Activated naive CD8-positive, alpha-beta T cell treated with anti-CD3 and anti-CD28 coated beads, Interleukin-2, amount 50 U/mL, for 16 hours (primary cell): ENCODE data around the gene RUSF1.

ENCODE experiments used
- DNase-seq: peaks from one replicate; pipeline ENCODE4 v3.0.0-alpha.2; 2020; ENCODE audit warnings: low read depth, low spot score

RUSF1 gene

DNA sequence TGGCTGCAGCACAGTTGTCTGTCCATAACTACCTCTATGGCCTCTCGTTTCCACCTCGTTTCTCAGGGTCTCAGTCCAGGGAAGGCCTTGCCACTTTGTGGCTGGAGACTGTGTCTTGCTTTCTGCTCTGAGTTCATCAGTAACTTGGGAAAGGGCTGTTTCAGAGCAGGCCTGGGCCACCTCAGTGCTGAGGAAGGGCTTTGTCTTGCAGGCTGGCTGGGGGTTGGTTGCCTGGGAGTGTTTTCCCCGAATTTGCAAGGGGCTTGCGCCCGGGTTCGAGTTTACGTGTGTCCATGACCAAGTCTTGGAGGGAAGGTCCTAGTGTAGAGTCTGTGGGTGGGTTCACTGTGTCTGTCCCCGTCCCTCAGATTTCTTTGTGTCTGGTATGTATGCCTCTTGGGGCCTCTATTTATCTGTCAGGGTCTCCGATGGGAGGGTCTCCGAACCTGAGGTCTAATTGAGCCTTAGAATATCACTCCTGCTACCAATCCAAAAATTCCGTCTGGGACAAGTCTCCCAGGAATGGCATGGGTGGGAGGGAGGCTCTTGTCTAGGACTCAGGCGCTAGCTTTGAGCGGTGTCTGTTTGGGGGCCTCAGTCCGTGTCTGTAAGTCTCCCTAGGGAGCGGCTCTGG lies 36.8 kb downstream of the RUSF1 start:
- no peak for DNase-seq

GRCh38 chr16:31470615-31471014 lies 37.6 kb downstream of the RUSF1 start:
- no peak for DNase-seq

DNA sequence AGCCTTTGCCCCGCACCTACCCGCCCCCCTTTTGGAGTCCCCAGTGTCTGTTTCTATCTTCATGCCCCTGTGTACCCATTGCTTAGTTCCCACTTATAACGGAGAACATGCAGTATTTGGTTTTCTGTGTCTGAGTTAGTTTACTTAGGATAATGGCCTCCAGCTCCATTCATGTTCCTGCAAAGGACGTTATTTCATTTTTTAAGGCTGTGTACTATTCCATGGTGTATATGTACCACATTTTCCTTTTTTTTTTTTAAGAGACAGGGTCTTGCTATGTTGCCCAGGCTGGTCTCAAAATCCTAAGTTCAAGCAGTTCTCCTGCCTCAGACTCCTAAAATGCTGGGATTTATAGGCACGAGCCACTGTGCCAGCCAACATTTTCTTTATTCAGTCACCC lies 40.3 kb downstream of the RUSF1 start:
- no peak for DNase-seq

DNA sequence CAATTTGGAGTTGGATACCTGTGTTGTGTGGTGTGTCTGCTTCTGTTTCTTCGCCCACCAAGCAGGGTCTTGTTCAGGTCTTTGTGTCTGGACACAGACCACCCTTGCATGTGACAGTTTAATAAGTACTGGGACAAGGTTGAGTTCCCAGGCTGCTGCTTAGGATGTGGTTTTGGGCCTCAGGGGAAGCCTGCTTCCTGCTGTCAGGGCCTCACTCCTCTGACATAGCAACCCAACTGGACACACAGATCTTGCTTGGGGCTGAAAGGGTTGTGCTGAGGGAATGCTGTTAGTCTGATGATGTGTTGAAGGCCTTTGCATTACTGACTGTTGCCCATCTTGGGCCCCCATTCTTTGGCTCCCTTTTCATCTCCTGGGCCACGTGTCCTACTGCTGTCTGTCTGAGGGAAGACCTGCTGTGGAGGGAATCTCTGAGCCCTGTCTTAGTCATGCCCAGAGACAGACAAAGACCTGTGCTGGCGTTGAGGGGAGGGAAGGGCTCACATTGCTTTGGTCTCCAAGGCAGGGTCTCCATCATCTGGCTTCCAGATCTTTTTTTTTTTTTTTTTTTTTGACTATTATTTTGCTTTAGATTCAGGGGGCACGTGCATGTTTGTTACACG lies 40.9 kb downstream of the RUSF1 start:
- DNase-seq = no peak

DNA sequence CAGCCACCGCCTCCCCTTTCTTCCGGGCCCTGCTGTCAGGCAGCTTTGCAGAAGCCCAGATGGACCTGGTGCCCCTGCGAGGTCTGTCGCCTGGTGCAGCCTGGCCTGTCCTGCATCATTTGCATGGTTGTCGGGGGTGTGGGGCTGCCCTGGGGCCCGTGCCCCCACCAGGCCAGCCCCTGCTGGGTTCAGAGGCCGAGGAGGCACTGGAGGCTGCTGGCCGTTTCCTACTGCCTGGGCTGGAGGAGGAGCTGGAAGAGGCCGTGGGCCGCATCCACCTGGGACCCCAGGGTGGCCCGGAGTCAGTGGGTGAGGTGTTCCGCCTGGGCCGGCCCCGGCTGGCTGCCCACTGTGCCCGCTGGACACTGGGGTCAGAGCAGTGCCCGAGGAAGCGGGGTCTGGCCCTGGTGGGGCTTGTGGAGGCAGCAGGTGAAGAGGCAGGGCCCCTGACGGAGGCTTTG lies 41.8 kb downstream of the RUSF1 start:
- no peak for DNase-seq

DNA sequence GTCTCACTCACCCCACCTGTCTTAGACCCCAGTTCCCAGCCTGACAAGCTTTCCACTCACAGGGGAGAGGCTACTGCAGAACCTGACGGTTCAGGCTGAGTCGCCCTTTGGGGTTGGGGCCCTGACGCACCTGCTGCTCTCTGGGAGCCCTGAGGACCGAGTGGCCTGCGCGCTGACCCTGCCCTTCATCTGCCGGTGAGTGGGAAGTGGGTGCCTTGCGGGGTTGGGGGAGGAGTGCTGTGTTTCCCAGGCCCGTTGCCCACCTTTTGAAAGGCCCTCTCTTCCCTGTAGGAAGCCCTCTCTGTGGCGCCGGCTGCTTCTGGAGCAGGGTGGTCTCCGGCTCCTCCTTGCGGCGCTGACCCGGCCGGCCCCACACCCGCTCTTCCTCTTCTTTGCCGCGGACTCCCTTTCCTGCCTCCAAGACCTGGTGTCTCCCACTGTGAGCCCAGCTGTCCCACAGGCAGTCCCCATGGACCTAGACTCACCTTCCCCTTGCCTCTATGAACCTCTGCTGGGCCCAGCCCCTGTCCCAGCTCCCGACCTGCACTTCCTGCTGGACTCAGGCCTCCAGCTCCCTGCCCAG lies 42.3 kb downstream of the RUSF1 start:
- no peak for DNase-seq

GRCh38 chr16:31464781-31465260 lies 43.4 kb downstream of the RUSF1 start:
- DNase-seq = no peak

GRCh38 chr16:31464348-31464769 lies 43.8 kb downstream of the RUSF1 start:
- DNase-seq = no peak

- no peak for DNase-seq
These were observed 46.0 kb downstream of the RUSF1 start for GRCh38 chr16:31461921-31462804.

- DNase-seq = no peak
These were observed 46.8 kb downstream of the RUSF1 start for GRCh38 chr16:31461201-31461920.

- DNase-seq = no peak
These were observed 47.6 kb downstream of the RUSF1 start for GRCh38 chr16:31460582-31461002.

- DNase-seq = peak; percentile 100
These were observed 48.3 kb downstream of the RUSF1 start for GRCh38 chr16:31459687-31460581.

DNA sequence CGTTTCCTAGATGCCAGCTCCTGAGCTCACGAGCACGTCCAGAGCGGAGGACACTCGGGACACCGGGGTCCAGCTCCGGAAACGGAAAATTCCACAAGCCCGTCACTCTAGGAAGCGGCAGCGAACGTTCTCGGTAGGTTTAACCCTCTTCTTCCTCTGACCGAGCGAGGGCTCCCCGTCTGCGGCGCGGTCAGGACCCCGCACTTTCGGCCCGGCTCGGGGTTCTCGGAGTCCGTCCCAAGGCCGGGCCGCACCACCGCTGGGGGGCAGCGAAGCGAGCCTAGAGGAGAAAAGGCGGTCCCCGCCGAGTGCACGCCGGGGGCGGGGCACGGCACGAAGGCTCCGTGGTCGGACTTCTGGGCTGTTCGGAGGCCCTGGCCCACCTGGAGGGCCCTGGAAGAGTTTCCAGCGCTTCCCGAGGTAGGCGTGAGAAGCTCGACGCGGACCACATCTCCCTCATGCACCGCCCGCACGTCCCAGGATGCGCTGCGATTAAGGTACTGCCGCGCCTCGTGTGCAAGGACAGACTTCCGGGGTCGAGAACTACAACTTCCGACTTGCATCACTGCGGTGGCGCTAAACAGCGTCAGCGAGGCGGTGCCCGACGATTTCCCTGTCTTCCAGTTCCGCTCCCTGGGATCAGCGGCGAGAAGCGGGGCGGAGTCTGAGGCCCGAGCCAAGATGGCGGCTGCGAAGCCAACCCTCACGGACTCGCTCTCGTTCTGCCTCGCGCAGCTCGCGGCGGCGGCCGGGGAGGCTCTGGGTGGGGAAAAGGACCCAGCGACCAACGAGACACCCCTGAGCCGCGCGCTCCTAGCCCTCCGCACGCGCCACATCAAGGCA lies 49.1 kb downstream of the RUSF1 start, which contains the start of gene ARMC5:
Gene ARMC5, plus strand, starts transcription at position 658 of the 843 bp plus-strand sequence. Its CDS starts 24 bp downstream, at position 682.
- peak; percentile 94 for DNase-seq

- no peak for DNase-seq
These were observed 49.9 kb downstream of the RUSF1 start for GRCh38 chr16:31458073-31458843.

DNA sequence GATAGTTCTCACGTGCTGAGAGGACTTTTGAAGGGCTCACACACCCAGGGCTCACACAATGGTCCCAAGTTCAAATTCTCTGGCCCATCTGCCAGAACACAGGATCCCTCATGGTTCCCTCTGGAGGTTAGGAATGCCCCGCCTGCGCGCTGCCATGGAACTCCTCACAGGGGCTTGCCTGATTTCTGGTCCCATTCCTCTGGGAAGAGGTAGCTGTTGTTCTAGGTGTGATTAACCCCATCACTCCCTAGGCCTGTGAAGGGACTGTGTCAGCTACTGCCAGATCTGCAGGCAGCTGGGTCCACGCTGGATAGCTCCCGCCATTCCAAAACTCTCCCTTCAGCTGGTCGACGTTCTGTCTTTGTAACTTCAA lies 51.2 kb downstream of the RUSF1 start:
- DNase-seq = no peak

GRCh38 chr16:31455601-31456314 lies 52.4 kb downstream of the RUSF1 start:
- DNase-seq = no peak

DNA sequence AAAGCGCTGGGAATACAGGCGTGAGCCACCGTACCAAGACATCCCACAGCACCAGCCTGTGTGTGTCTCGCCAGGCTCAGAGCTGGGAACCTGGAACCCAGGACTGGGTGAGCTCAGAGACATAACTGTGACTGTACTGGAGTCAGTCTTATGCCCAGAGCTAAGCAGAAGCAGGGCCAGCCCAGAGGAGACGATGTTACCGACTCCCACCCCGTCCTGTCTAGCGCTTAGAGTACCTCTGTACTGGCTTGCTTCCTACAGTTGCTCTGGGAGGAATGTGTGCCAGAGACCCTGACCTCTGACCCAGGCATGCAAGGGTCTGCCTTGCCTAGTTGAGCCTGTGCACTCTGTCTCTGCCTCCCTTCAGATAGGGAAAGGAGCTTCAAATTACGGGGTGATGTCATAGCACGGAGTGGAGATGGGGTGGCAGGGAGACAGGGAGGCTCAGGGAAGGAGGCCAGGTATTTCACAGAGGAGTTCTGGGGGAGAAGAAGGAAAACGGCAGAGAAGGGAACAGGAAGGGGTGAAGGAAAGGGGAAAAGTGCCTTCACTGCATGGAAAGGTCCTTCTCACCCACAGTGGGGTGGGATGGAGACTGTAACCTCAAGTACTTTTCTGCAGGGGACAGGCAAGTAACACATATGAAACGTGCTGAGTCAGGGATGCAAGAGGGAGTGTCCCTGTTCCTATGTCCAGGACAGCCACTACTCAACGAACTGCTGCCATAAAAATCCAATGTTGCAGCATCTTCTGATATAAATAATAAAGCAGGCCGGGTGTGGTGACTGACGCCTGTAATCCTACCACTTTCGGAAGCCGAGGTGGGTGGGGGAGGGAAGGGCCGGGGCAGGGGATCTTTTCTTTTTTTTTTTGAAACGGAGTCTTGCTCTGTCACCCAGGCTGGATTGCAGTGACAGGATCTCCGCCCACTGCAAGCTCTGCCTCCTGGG lies 54.7 kb downstream of the RUSF1 start:
- DNase-seq = no peak
